H9 (cell line): ENCODE measurements around the gene ADGRA1. TPM values are rescaled to one million over a fixed set of nuclear protein-coding genes. Genes with fewer than 3 reads are reported as not detected.

Experiments
- DNase-seq: peaks from one replicate; pipeline ENCODE4 v3.0.0-alpha.2; 2017
- H2AFZ ChIP-seq: one replicate; pipeline ENCODE4 v1.6.1; 2013; ENCODE audit warnings: mild to moderate bottlenecking, low read length, control low read depth, moderate library complexity
- H2AK5ac ChIP-seq: 2 replicates; pipeline ENCODE4 v1.6.1; 2013; ENCODE audit warnings: low read length, control low read depth, mixed read lengths; ENCODE audit not compliant: insufficient read length
- H2BK120ac ChIP-seq: one replicate; pipeline ENCODE4 v1.6.1; 2013; ENCODE audit warnings: low read depth, mild to moderate bottlenecking, low read length, control low read depth, inconsistent platforms; ENCODE audit not compliant: poor library complexity, severe bottlenecking
- H2BK12ac ChIP-seq: 2 replicates; pipeline ENCODE4 v1.6.1; 2013; ENCODE audit warnings: low read length, control low read depth, mixed read lengths, low read depth; ENCODE audit not compliant: insufficient read length
- H2BK15ac ChIP-seq: 2 replicates; pipeline ENCODE4 v1.6.1; 2013; ENCODE audit warnings: low read depth, low read length, control low read depth
- H2BK20ac ChIP-seq: one replicate; pipeline ENCODE4 v1.6.1; 2013; ENCODE audit warnings: low read depth, mild to moderate bottlenecking, low read length, control low read depth, inconsistent platforms; ENCODE audit not compliant: poor library complexity, severe bottlenecking
- H2BK5ac ChIP-seq: 2 replicates; pipeline ENCODE4 v1.6.1; 2013; ENCODE audit warnings: low read length, control low read depth, mixed read lengths; ENCODE audit not compliant: insufficient read length
- H3K14ac ChIP-seq: 2 replicates; pipeline ENCODE4 v1.6.1; 2013; ENCODE audit warnings: low read length, control low read depth; ENCODE audit not compliant: insufficient read depth
- H3K18ac ChIP-seq: 2 replicates; pipeline ENCODE4 v1.6.1; 2013; ENCODE audit warnings: low read depth, mild to moderate bottlenecking, mixed read lengths, low read length, control low read depth; ENCODE audit not compliant: insufficient read length
- H3K23ac ChIP-seq: 2 replicates; pipeline ENCODE4 v1.6.1; 2013; ENCODE audit warnings: low read length, control low read depth, mixed read lengths, low read depth; ENCODE audit not compliant: insufficient read length
- H3K23me2 ChIP-seq: 2 replicates; pipeline ENCODE4 v1.6.1; 2013; ENCODE audit warnings: low read depth, mild to moderate bottlenecking, mixed read lengths, low read length, control low read depth; ENCODE audit not compliant: insufficient read length, poor library complexity, severe bottlenecking
- H3K27ac ChIP-seq: 2 replicates; pipeline ENCODE4 v1.5.1; 2013; ENCODE audit warnings: low read length, control low read depth, mixed read lengths, low read depth; ENCODE audit not compliant: insufficient read length
- H3K27me3 ChIP-seq: 2 replicates; pipeline ENCODE4 v1.6.1; 2013; ENCODE audit warnings: low read length, control low read depth, inconsistent platforms; ENCODE audit not compliant: insufficient read depth
- H3K4ac ChIP-seq: 2 replicates; pipeline ENCODE4 v1.6.1; 2013; ENCODE audit warnings: low read depth, mild to moderate bottlenecking, control low read depth, inconsistent platforms, low read length, moderate library complexity
- H3K4me1 ChIP-seq: 2 replicates; pipeline ENCODE4 v1.6.1; 2013; ENCODE audit warnings: low read length, control low read depth, inconsistent platforms; ENCODE audit not compliant: insufficient read depth
- H3K4me2 ChIP-seq: 2 replicates; pipeline ENCODE4 v1.6.1; 2013; ENCODE audit warnings: low read length, control low read depth, mixed read lengths; ENCODE audit not compliant: insufficient read length, insufficient read depth
- H3K56ac ChIP-seq: 2 replicates; pipeline ENCODE4 v1.6.1; 2013; ENCODE audit warnings: low read depth, mild to moderate bottlenecking, mixed read lengths, low read length, control low read depth; ENCODE audit not compliant: insufficient read length
- H3K79me1 ChIP-seq: 2 replicates; pipeline ENCODE4 v1.6.1; 2013; ENCODE audit warnings: low read depth, mild to moderate bottlenecking, moderate library complexity, low read length, control low read depth, inconsistent platforms; ENCODE audit not compliant: insufficient read depth, poor library complexity, severe bottlenecking
- H3K79me2 ChIP-seq: 2 replicates; pipeline ENCODE4 v1.6.1; 2013; ENCODE audit warnings: low read length, control low read depth, inconsistent platforms; ENCODE audit not compliant: insufficient read depth
- H3K9ac ChIP-seq: 2 replicates; pipeline ENCODE4 v1.6.1; 2013; ENCODE audit warnings: low read length, control low read depth, mixed read lengths; ENCODE audit not compliant: insufficient read length; ENCODE audit errors: extremely low read depth
- H3K9me3 ChIP-seq: one replicate; pipeline ENCODE4 v1.6.1; 2013; ENCODE audit warnings: low read depth, low read length, inconsistent platforms; ENCODE audit not compliant: control insufficient read depth
- H3T11ph ChIP-seq: one replicate; pipeline ENCODE4 v1.6.1; 2013; ENCODE audit warnings: mild to moderate bottlenecking, low read length, control low read depth, inconsistent platforms
- H4K20me1 ChIP-seq: one replicate; pipeline ENCODE4 v1.6.1; 2013; ENCODE audit not compliant: control insufficient read depth, insufficient read length, insufficient read depth
- H4K5ac ChIP-seq: 2 replicates; pipeline ENCODE4 v1.6.1; 2013; ENCODE audit warnings: low read depth, mild to moderate bottlenecking, mixed read lengths, low read length, control low read depth; ENCODE audit not compliant: insufficient read length
- H4K8ac ChIP-seq: replicated peaks from 2 replicates; pipeline ENCODE4 v1.6.1; 2013; ENCODE audit warnings: low read length, control low read depth, mixed read lengths, low read depth; ENCODE audit not compliant: insufficient read length
- H4K91ac ChIP-seq: 2 replicates; pipeline ENCODE4 v1.6.1; 2013; ENCODE audit warnings: low read depth, mild to moderate bottlenecking, moderate library complexity, mixed read lengths, low read length, control low read depth; ENCODE audit not compliant: insufficient read length
- H3K27ac Mint-ChIP-seq, 3 experiments: 2 replicates in 2 of 3; 3 replicates in 1 of 3; pipeline ENCODE4 v1.8.0; 2020 to 2021; ENCODE audit warnings: mixed read lengths in 3 of 3, mild to moderate bottlenecking in 1 of 3, moderate library complexity in 1 of 3
- H3K27me3 Mint-ChIP-seq: 2 replicates; pipeline ENCODE4 v1.8.0; 2021; ENCODE audit warnings: low read depth, mild to moderate bottlenecking, moderate library complexity, mixed read lengths
- H3K36me3 Mint-ChIP-seq, 3 experiments: 2 replicates in 2 of 3; 3 replicates in 1 of 3; pipeline ENCODE4 v1.8.0; 2020 to 2021; ENCODE audit warnings: low read depth in 3 of 3, mixed read lengths in 3 of 3; ENCODE audit not compliant: insufficient read depth in 1 of 3
- H3K4me1 Mint-ChIP-seq, 2 experiments: 2 replicates each; pipeline ENCODE4 v1.8.0; 2020; ENCODE audit warnings: mixed read lengths in 2 of 2
- H3K4me3 Mint-ChIP-seq, 2 experiments: 2 replicates in 1 of 2; 3 replicates in 1 of 2; pipeline ENCODE4 v1.8.0; 2020 to 2021; ENCODE audit warnings: mild to moderate bottlenecking in 2 of 2, mixed read lengths in 2 of 2, moderate library complexity in 1 of 2
- H3K9me3 Mint-ChIP-seq, 2 experiments: 2 replicates in 1 of 2; 3 replicates in 1 of 2; pipeline ENCODE4 v1.8.0; 2020; ENCODE audit warnings: mild to moderate bottlenecking in 2 of 2, mixed read lengths in 2 of 2, moderate library complexity in 1 of 2
- CTCF ChIP-seq: fragments of 200-600 bp; sonication (generic); conservative IDR thresholded peaks from 3 replicates; pipeline ENCODE4 v1.8.0; 2021; ENCODE audit warnings: antibody characterized with exemption, mild to moderate bottlenecking
- WGBS: extraction: QIAGEN DNeasy Blood & Tissue Kit; methylation state at CpG from one replicate; pipeline ENCODE4 v1.1.7; 2013; ENCODE audit warnings: missing lambda C conversion rate, low lambda C conversion rate, mixed read lengths; ENCODE audit not compliant: insufficient read length; ENCODE audit errors: extremely low coverage; 5-methylcytosine and 5-hydroxymethylcytosine counted together
- total RNA-seq: library from RNA; stranded (reverse); gene quantifications from 2 replicates; pipeline ENCODE4 v1.2.1, GENCODE V29; 2021

ADGRA1 gene
- total RNA-seq, 1 experiment from 2014 or later, result 0.11 TPM

- no peak for DNase-seq
- Mint-ChIP-seq H3K4me1 (peaks cover 0 to 2% of the 10 kb centered on the region in 2 experiments; a peak in 1 of 4 replicates), H3K36me3 (no peaks in the 10 kb centered on the region; a peak in 1 of 7 replicates), H3K27ac (no peak overlapping the region), H3K4me3 (no peak overlapping the region), H3K27me3 (peaks cover 6% of the 10 kb centered on the region), H3K9me3 (peaks cover 0 to 7% of the 10 kb centered on the region in 2 experiments; a peak in 2 of 5 replicates)
- Histone ChIP-seq H3K9ac (no peak overlapping the region), H2AFZ (no peak overlapping the region), H3K23me2 (no peaks in the 10 kb centered on the region), H3K56ac (no peak overlapping the region), H2BK12ac (no peak overlapping the region), H3K79me2 (no peaks in the 10 kb centered on the region), H4K8ac (no peak overlapping the region), H3K27ac (no peak overlapping the region), H3K4me2 (no peak overlapping the region), H2BK15ac (no peak overlapping the region), H4K91ac (no peak overlapping the region), H3K79me1 (no peaks in the 10 kb centered on the region), H3K4me1 (no peaks in the 10 kb centered on the region), H2BK20ac (no peak overlapping the region), H3K27me3 (no peaks in the 10 kb centered on the region), H2AK5ac (no peak overlapping the region), H3K23ac (no peak overlapping the region), H3K4ac (no peak overlapping the region), H3T11ph (no peak overlapping the region), H3K14ac (no peak overlapping the region), H2BK5ac (no peak overlapping the region), H4K20me1 (no peaks in the 10 kb centered on the region), H4K5ac (no peak overlapping the region), H3K18ac (no peak overlapping the region), H2BK120ac (no peak overlapping the region), H3K9me3 (no peaks in the 10 kb centered on the region)
- TF ChIP-seq CTCF, result no peak
- no CpG with 5 or more reads among the region's 39 CpGs for WGBS
These were observed 41.5 kb downstream of the ADGRA1 start for GRCh38 chr10:133129071-133129858.
